HepG2 (cell line): ENCODE measurements around the gene NEURL1. TPM values are rescaled to one million over a fixed set of nuclear protein-coding genes. Genes with fewer than 3 reads are reported as not detected.

Experiments
- CEBPG ChIP-seq: IDR thresholded peaks from 2 replicates; pipeline ENCODE4 v1.6.1; 2016
- KDM2A ChIP-seq: sonication (generic); formaldehyde crosslinking; IDR thresholded peaks from 2 replicates; pipeline ENCODE4 v1.4.0; 2020; ENCODE audit warnings: low read depth, missing genetic modification reagents, borderline replicate concordance
- MEIS1 ChIP-seq: sonication (generic); formaldehyde crosslinking; IDR thresholded peaks from 2 replicates; pipeline ENCODE4 v1.9.0; 2021; ENCODE audit warnings: mild to moderate bottlenecking, missing genetic modification reagents, moderate library complexity, borderline replicate concordance
- RBM39 ChIP-seq: fragments of 200-400 bp; formaldehyde crosslinking; IDR thresholded peaks from one replicate; pipeline ENCODE4 v1.6.1; 2018; ENCODE audit warnings: antibody characterized with exemption, mild to moderate bottlenecking, low read depth, low read length; ENCODE audit not compliant: poor library complexity, severe bottlenecking
- RERE ChIP-seq: IDR thresholded peaks from 2 replicates; pipeline ENCODE4 v1.6.1; 2016; ENCODE audit warnings: low read depth, missing genetic modification reagents, missing compliant biosample characterization
- RFX1 ChIP-seq: fragments of 450-650 bp; IDR thresholded peaks from 2 replicates; pipeline ENCODE4 v1.6.1; 2017
- SRY ChIP-seq: sonication (generic); formaldehyde crosslinking; IDR thresholded peaks from 2 replicates; pipeline ENCODE4 v1.8.0; 2022; ENCODE audit warnings: mild to moderate bottlenecking, missing genetic modification reagents
- TEF ChIP-seq: sonication (generic); formaldehyde crosslinking; IDR thresholded peaks from 2 replicates; pipeline ENCODE4 v1.5.0; 2020; ENCODE audit warnings: missing genetic modification reagents
- XRCC5 ChIP-seq: fragments of 200-400 bp; formaldehyde crosslinking; optimal IDR thresholded peaks from 2 replicates; pipeline ENCODE3; 2017; ENCODE audit warnings: mild to moderate bottlenecking, low read length
- ZFX ChIP-seq: sonication (generic); formaldehyde crosslinking; IDR thresholded peaks from 2 replicates; pipeline ENCODE4 v1.4.0; 2020; ENCODE audit warnings: mild to moderate bottlenecking, low read depth, missing genetic modification reagents, moderate library complexity
- ZNF12 ChIP-seq: sonication (generic); formaldehyde crosslinking; IDR thresholded peaks from 2 replicates; pipeline ENCODE4 v1.5.0; 2020; ENCODE audit warnings: missing genetic modification reagents
- ZNF251 ChIP-seq: sonication (generic); formaldehyde crosslinking; IDR thresholded peaks from 2 replicates; pipeline ENCODE4 v1.9.0; 2021; ENCODE audit warnings: mild to moderate bottlenecking, missing genetic modification reagents
- ZNF282 ChIP-seq: fragments of 450-650 bp; IDR thresholded peaks from 2 replicates; pipeline ENCODE4 v1.6.1; 2018; ENCODE audit not compliant: partially characterized antibody
- polyA plus RNA-seq, 8 experiments: library from polyadenylated mRNA; depleted of rRNA in 3 of 8; stranded (reverse) in 7 of 8; unstranded in 1 of 8; fragments of >200 nt; fragmentation: Illumina TruSeq in 4 of 8; extraction: Trizol in 4 of 8; gene quantifications; 2 replicates each; pipeline versions ENCODE4 v1.2.1 to v1.2.3, GENCODE V29; 2011 to 2016; ENCODE audit warnings: low read depth in 4 of 8, missing spikeins in 1 of 8, mixed read lengths in 1 of 8; ENCODE audit not compliant: insufficient read depth in 1 of 8
- total RNA-seq, 5 experiments: library from RNA; depleted of rRNA; stranded (reverse); fragments of >200 nt; fragmentation: Illumina TruSeq; extraction: Trizol; gene quantifications; 2 replicates each; pipeline ENCODE4 v1.2.3, GENCODE V29; 2016; ENCODE audit warnings: low read depth in 1 of 5
- TF ChIP-seq, protein P1 (sequence below): sonication (generic); formaldehyde crosslinking; IDR thresholded peaks from 2 replicates; pipeline ENCODE4 v1.4.0; 2020; ENCODE audit warnings: missing genetic modification reagents
- TF ChIP-seq, protein P2 (sequence below): sonication (generic); formaldehyde crosslinking; IDR thresholded peaks from 2 replicates; pipeline ENCODE4 v1.4.0; 2020; ENCODE audit warnings: missing genetic modification reagents

NEURL1 gene
- total and polyA plus RNA-seq, 2 of the 13 experiments (the other 11 are each of a cell fraction or from before 2014, with no cell fraction given), result not detected

DNA sequence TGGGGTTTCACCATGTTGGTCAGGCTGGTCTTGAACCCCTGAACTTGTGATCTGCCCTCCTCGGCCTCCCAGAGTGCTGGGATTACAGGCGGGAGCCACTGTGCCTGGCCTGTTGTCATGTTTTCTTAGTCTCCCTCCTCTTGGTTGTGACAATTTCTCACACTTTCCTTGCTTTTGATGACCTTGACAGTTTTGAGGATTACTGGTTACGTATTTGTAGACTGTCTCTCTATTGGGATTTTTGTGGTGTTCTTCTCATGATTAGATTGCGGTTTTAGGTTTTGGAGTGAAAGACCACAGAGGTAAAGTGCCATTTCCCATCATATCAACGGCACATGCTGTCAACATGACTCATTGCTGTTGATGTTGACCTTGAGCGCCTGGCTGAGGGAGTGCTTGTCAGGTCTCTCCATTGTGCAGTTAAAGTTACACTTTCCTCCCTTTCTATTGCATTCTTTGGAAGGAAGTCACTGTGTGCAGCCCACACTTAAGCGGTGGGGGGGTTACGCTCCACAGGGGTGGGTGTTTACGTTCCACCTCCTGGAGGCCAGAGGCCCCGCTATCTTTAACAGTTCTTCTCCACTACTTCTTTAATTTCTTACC, 10.8 kb downstream of the NEURL1 start (continued):
- no peak for TF ChIP-seq TEF (CRISPR knock-in tag)
- TF ChIP-seq, protein P1, sequence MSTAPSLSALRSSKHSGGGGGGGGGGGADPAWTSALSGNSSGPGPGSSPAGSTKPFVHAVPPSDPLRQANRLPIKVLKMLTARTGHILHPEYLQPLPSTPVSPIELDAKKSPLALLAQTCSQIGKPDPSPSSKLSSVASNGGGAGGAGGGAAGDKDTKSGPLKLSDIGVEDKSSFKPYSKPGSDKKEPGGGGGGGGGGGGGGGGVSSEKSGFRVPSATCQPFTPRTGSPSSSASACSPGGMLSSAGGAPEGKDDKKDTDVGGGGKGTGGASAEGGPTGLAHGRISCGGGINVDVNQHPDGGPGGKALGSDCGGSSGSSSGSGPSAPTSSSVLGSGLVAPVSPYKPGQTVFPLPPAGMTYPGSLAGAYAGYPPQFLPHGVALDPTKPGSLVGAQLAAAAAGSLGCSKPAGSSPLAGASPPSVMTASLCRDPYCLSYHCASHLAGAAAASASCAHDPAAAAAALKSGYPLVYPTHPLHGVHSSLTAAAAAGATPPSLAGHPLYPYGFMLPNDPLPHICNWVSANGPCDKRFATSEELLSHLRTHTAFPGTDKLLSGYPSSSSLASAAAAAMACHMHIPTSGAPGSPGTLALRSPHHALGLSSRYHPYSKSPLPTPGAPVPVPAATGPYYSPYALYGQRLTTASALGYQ, result peak; percentile 53; the same call in 1 of the 2 replicates
- TF ChIP-seq KDM2A (CRISPR knock-in tag), result peak; percentile 56; the same call in 1 of the 2 replicates
- peak; percentile 20; the same call in 1 of the 2 replicates for TF ChIP-seq CEBPG (CRISPR knock-in tag)
- no peak for TF ChIP-seq RBM39
- TF ChIP-seq RFX1, result no peak
- TF ChIP-seq RERE (CRISPR knock-in tag), result peak; percentile 55; the same call in 1 of the 2 replicates
- TF ChIP-seq MEIS1 (CRISPR knock-in tag), result peak; percentile 79; the same call in 1 of the 2 replicates
- TF ChIP-seq ZNF282, result no peak
- TF ChIP-seq ZNF12 (CRISPR knock-in tag), result peak; percentile 81
- 0 out of 2 replicates have a peak, but pooled peaks have one; percentile 15 for TF ChIP-seq ZFX (CRISPR knock-in tag)
- TF ChIP-seq XRCC5, result peak; percentile 33
- TF ChIP-seq SRY (CRISPR knock-in tag), result no peak
- no peak for TF ChIP-seq ZNF251 (CRISPR knock-in tag)
- TF ChIP-seq, protein P2, sequence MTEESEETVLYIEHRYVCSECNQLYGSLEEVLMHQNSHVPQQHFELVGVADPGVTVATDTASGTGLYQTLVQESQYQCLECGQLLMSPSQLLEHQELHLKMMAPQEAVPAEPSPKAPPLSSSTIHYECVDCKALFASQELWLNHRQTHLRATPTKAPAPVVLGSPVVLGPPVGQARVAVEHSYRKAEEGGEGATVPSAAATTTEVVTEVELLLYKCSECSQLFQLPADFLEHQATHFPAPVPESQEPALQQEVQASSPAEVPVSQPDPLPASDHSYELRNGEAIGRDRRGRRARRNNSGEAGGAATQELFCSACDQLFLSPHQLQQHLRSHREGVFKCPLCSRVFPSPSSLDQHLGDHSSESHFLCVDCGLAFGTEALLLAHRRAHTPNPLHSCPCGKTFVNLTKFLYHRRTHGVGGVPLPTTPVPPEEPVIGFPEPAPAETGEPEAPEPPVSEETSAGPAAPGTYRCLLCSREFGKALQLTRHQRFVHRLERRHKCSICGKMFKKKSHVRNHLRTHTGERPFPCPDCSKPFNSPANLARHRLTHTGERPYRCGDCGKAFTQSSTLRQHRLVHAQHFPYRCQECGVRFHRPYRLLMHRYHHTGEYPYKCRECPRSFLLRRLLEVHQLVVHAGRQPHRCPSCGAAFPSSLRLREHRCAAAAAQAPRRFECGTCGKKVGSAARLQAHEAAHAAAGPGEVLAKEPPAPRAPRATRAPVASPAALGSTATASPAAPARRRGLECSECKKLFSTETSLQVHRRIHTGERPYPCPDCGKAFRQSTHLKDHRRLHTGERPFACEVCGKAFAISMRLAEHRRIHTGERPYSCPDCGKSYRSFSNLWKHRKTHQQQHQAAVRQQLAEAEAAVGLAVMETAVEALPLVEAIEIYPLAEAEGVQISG (CRISPR knock-in tag), result 0 out of 2 replicates have a peak, but pooled peaks have one; percentile 29
